SK-N-SH treated with all-trans-retinoic acid at 6 μM for 48 hours (cell line): ENCODE measurements around the gene MAB21L4.

Experiments
- ATAC-seq: fragments of 200-7000 bp; cut with Tn5 transposase; 3 replicates; pipeline ENCODE4 v1.9.1; 2020; ENCODE audit warnings: mild to moderate bottlenecking, moderate library complexity
- ARNTL ChIP-seq: fragments of 450-650 bp; formaldehyde crosslinking; IDR thresholded peaks from 2 replicates; pipeline ENCODE4 v1.5.0; 2020; ENCODE audit warnings: low read depth, mild to moderate bottlenecking, moderate library complexity, borderline replicate concordance
- BACH2 ChIP-seq: fragments of 250-450 bp; sonication (Bioruptor Pico); IDR thresholded peaks from 2 replicates; pipeline ENCODE4 v1.9.0; 2021; ENCODE audit warnings: mild to moderate bottlenecking, borderline replicate concordance
- CSDC2 ChIP-seq: fragments of 250-450 bp; sonication (Bioruptor Pico); IDR thresholded peaks from 2 replicates; pipeline ENCODE4 v1.5.0; 2020; ENCODE audit warnings: mild to moderate bottlenecking, moderate library complexity
- ESRRG ChIP-seq: fragments of 250-450 bp; sonication (Bioruptor Pico); IDR thresholded peaks from 2 replicates; pipeline ENCODE4 v1.6.1; 2021; ENCODE audit warnings: mild to moderate bottlenecking
- GLIS3 ChIP-seq: fragments of 250-450 bp; sonication (Bioruptor Pico); IDR thresholded peaks from 2 replicates; pipeline ENCODE4 v1.5.0; 2020; ENCODE audit warnings: mild to moderate bottlenecking, moderate library complexity
- ISL1 ChIP-seq: fragments of 250-450 bp; sonication (Bioruptor Pico); IDR thresholded peaks from 2 replicates; pipeline ENCODE4 v2.1.2; 2022; ENCODE audit warnings: mild to moderate bottlenecking, moderate library complexity
- OSR1 ChIP-seq: fragments of 250-450 bp; sonication (Bioruptor Pico); IDR thresholded peaks from 2 replicates; pipeline ENCODE4 v1.8.0; 2022; ENCODE audit warnings: moderate library complexity, mild to moderate bottlenecking, inconsistent platforms
- PPARA ChIP-seq: fragments of 250-450 bp; sonication (Bioruptor Pico); IDR thresholded peaks from 2 replicates; pipeline ENCODE4 v1.5.0; 2020; ENCODE audit warnings: mild to moderate bottlenecking, borderline replicate concordance
- SNAI2 ChIP-seq: fragments of 250-450 bp; sonication (Bioruptor Pico); IDR thresholded peaks from 2 replicates; pipeline ENCODE4 v1.5.0; 2020; ENCODE audit warnings: mild to moderate bottlenecking, moderate library complexity
- TCF4 ChIP-seq: fragments of 250-450 bp; sonication (Bioruptor Pico); IDR thresholded peaks from 2 replicates; pipeline ENCODE4 v1.8.0; 2021; ENCODE audit warnings: mild to moderate bottlenecking, moderate library complexity, borderline replicate concordance
- ZC3H10 ChIP-seq: fragments of 250-450 bp; sonication (Bioruptor Pico); IDR thresholded peaks from 2 replicates; pipeline ENCODE4 v1.5.1; 2021; ENCODE audit warnings: mild to moderate bottlenecking, moderate library complexity
- ZFP3 ChIP-seq: fragments of 250-450 bp; sonication (Bioruptor Pico); IDR thresholded peaks from 2 replicates; pipeline ENCODE4 v1.5.0; 2020; ENCODE audit warnings: mild to moderate bottlenecking, moderate library complexity
- ZNF565 ChIP-seq: fragments of 450-650 bp; formaldehyde crosslinking; conservative IDR thresholded peaks from 2 replicates; pipeline ENCODE4 v1.5.0; 2020; ENCODE audit warnings: low read depth, mild to moderate bottlenecking, moderate library complexity
- ZNF70 ChIP-seq: fragments of 450-650 bp; formaldehyde crosslinking; IDR thresholded peaks from 2 replicates; pipeline ENCODE4 v1.5.0; 2020; ENCODE audit warnings: mild to moderate bottlenecking, moderate library complexity
- TF ChIP-seq, protein P1 (sequence below): fragments of 250-450 bp; sonication (Bioruptor Pico); IDR thresholded peaks from 2 replicates; pipeline ENCODE4 v1.8.0; 2020; ENCODE audit warnings: mild to moderate bottlenecking, moderate library complexity, borderline replicate concordance
- TF ChIP-seq, protein P2 (sequence below): fragments of 250-450 bp; sonication (Bioruptor Pico); IDR thresholded peaks from 2 replicates; pipeline ENCODE4 v1.5.0; 2020; ENCODE audit warnings: mild to moderate bottlenecking, moderate library complexity
- TF ChIP-seq, protein P3 (sequence below): fragments of 250-450 bp; sonication (Bioruptor Pico); IDR thresholded peaks from 2 replicates; pipeline ENCODE4 v1.5.1; 2021; ENCODE audit warnings: mild to moderate bottlenecking, moderate library complexity
- TF ChIP-seq, protein P4 (sequence below): fragments of 250-450 bp; sonication (Bioruptor Pico); IDR thresholded peaks from 2 replicates; pipeline ENCODE4 v1.8.0; 2021; ENCODE audit warnings: low read depth, mild to moderate bottlenecking, moderate library complexity, borderline replicate concordance

Gene MAB21L4

DNA sequence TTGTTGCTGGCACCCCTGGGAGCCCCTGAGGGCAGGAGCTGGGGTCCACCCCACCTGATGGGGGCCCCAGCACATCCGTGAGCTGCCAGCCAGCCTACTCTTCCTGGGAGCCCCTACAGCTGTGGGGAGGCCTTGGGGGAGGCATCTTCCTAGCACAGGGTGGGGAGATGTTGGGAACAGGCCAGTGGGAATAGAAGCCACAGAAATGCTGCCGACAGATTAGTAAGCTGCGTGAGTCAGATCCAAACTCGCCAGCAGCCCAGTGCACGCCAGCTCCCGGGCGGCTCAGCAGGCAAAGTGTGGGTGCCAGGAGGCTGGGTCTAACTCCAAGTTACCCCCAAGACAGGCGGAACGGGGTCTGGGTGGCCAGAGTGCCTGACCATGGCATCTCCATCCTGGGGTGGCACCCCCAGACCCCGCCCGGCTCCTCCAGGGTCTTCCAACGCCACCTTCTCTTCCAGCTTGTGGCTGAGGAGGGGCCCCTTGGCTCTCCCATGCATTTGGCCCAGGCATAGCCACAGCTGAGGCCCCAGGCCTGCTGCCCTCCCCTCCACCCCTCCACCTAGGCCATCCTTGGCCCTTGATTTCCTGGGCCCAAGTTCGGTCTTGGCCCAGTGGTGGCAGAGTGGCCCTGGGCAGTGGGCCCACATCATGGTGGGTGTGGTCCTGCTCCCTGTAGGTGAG lies 25.5 kb upstream of the MAB21L4 start:
- TF ChIP-seq GLIS3 (CRISPR knock-in tag) = no peak
- TF ChIP-seq, protein P1, sequence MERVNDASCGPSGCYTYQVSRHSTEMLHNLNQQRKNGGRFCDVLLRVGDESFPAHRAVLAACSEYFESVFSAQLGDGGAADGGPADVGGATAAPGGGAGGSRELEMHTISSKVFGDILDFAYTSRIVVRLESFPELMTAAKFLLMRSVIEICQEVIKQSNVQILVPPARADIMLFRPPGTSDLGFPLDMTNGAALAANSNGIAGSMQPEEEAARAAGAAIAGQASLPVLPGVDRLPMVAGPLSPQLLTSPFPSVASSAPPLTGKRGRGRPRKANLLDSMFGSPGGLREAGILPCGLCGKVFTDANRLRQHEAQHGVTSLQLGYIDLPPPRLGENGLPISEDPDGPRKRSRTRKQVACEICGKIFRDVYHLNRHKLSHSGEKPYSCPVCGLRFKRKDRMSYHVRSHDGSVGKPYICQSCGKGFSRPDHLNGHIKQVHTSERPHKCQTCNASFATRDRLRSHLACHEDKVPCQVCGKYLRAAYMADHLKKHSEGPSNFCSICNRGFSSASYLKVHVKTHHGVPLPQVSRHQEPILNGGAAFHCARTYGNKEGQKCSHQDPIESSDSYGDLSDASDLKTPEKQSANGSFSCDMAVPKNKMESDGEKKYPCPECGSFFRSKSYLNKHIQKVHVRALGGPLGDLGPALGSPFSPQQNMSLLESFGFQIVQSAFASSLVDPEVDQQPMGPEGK (CRISPR knock-in tag) = no peak
- TF ChIP-seq ESRRG = no peak
- peak; percentile 82 for ATAC-seq

DNA sequence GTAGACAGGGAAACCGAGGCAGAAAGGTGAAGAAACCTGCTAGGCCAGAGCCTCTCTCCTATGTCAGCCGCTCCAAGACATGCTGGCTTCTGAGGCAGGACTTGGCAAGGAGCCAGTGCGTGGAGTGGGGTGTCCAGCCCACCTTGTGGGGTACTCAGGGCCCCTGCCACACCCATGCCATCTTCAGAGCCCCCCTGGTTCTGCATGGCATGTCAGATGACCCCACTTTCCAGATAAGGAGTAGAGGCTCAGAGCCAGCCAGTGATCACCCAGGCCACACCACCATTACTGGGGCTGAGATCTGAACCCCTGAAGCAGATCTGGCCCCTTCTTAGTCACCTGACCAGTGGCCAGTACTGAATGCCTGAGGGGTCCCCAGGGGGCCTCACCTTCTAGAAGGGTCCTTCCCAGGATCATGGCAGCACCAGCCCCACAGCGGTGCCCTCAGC lies 24.9 kb upstream of the MAB21L4 start:
- ATAC-seq = no peak; the same call in 2 of the 3 replicates
- TF ChIP-seq, protein P2, sequence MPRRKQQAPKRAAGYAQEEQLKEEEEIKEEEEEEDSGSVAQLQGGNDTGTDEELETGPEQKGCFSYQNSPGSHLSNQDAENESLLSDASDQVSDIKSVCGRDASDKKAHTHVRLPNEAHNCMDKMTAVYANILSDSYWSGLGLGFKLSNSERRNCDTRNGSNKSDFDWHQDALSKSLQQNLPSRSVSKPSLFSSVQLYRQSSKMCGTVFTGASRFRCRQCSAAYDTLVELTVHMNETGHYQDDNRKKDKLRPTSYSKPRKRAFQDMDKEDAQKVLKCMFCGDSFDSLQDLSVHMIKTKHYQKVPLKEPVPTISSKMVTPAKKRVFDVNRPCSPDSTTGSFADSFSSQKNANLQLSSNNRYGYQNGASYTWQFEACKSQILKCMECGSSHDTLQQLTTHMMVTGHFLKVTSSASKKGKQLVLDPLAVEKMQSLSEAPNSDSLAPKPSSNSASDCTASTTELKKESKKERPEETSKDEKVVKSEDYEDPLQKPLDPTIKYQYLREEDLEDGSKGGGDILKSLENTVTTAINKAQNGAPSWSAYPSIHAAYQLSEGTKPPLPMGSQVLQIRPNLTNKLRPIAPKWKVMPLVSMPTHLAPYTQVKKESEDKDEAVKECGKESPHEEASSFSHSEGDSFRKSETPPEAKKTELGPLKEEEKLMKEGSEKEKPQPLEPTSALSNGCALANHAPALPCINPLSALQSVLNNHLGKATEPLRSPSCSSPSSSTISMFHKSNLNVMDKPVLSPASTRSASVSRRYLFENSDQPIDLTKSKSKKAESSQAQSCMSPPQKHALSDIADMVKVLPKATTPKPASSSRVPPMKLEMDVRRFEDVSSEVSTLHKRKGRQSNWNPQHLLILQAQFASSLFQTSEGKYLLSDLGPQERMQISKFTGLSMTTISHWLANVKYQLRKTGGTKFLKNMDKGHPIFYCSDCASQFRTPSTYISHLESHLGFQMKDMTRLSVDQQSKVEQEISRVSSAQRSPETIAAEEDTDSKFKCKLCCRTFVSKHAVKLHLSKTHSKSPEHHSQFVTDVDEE (CRISPR knock-in tag) = no peak
- no peak for TF ChIP-seq ISL1 (CRISPR knock-in tag)
- TF ChIP-seq TCF4 (CRISPR knock-in tag) = no peak
- no peak for TF ChIP-seq ARNTL (CRISPR knock-in tag)
- no peak for TF ChIP-seq SNAI2 (CRISPR knock-in tag)
- TF ChIP-seq, protein P3, sequence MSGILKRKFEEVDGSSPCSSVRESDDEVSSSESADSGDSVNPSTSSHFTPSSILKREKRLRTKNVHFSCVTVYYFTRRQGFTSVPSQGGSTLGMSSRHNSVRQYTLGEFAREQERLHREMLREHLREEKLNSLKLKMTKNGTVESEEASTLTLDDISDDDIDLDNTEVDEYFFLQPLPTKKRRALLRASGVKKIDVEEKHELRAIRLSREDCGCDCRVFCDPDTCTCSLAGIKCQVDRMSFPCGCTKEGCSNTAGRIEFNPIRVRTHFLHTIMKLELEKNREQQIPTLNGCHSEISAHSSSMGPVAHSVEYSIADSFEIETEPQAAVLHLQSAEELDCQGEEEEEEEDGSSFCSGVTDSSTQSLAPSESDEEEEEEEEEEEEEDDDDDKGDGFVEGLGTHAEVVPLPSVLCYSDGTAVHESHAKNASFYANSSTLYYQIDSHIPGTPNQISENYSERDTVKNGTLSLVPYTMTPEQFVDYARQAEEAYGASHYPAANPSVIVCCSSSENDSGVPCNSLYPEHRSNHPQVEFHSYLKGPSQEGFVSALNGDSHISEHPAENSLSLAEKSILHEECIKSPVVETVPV (CRISPR knock-in tag) = no peak
- TF ChIP-seq PPARA (CRISPR knock-in tag) = no peak
- TF ChIP-seq ZNF70 (CRISPR knock-in tag) = no peak
- TF ChIP-seq ZNF565 (CRISPR knock-in tag) = no peak
- no peak for TF ChIP-seq BACH2
- TF ChIP-seq CSDC2 (CRISPR knock-in tag) = no peak
- no peak for TF ChIP-seq ZFP3 (CRISPR knock-in tag)
- TF ChIP-seq, protein P4, sequence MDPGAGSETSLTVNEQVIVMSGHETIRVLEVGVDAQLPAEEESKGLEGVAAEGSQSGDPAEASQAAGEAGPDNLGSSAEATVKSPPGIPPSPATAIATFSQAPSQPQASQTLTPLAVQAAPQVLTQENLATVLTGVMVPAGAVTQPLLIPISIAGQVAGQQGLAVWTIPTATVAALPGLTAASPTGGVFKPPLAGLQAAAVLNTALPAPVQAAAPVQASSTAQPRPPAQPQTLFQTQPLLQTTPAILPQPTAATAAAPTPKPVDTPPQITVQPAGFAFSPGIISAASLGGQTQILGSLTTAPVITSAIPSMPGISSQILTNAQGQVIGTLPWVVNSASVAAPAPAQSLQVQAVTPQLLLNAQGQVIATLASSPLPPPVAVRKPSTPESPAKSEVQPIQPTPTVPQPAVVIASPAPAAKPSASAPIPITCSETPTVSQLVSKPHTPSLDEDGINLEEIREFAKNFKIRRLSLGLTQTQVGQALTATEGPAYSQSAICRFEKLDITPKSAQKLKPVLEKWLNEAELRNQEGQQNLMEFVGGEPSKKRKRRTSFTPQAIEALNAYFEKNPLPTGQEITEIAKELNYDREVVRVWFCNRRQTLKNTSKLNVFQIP (CRISPR knock-in tag) = no peak
- no peak for TF ChIP-seq OSR1 (CRISPR knock-in tag)
- TF ChIP-seq, protein P1 (CRISPR knock-in tag) = no peak

DNA sequence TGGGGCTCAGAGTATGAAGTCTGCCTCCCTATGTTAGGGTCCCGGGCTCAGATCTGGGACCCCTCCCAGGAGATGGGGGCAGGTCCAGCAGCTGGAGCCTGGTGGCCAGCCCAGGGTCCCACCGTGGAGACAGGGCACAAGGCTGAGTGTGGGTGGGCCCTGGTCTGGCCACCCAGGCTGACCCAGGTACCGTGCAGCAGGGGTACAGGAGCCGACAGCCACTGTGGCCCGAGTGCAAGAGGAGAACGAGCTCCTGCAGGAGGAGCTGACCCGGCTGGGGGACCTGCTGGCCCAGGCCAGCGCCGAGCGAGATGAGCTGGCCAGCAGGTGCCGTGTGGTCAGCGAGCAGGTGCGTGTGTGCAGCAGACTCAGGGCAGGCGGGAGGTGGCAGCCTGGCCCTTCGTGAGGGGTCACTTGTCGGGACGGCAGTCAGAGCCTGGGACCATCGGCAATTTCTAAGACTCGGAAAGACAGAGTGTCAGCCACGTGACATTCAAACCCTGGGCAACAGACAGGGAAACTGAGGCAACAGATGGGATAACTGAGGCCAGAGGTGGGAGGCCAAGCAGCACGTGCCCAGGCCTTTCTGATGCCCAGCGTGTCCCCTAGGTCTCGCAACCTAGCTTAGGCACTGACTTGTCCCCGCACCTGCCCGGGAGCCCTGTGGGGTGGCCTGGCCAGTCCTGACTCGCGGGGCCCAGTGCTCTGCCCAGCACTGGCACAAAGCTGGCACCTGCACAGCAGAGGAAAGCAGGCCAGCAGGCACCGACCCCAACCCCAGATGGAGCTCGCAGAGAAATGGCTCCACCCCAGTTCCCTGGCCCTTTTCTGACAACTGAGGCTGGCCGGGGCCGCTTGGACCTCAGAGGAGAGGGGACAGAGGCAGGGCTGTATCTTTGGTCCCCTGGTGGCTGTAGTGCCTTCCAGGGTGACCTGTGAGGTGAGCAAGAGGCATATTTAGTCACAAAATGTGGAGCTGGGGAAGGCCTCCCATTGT lies 24.1 kb upstream of the MAB21L4 start:
- no peak for ATAC-seq
- no peak for TF ChIP-seq CSDC2 (CRISPR knock-in tag)
- no peak for TF ChIP-seq ZNF565 (CRISPR knock-in tag)
- TF ChIP-seq ZFP3 (CRISPR knock-in tag) = no peak
- TF ChIP-seq BACH2 = no peak
- no peak for TF ChIP-seq ZNF70 (CRISPR knock-in tag)
- TF ChIP-seq PPARA (CRISPR knock-in tag) = no peak
- no peak for TF ChIP-seq ARNTL (CRISPR knock-in tag)
- TF ChIP-seq OSR1 (CRISPR knock-in tag) = no peak
- TF ChIP-seq, protein P3 (CRISPR knock-in tag) = no peak
- TF ChIP-seq ESRRG = no peak
- TF ChIP-seq SNAI2 (CRISPR knock-in tag) = no peak
- no peak for TF ChIP-seq ZC3H10
- TF ChIP-seq, protein P1 (CRISPR knock-in tag) = no peak
